Measurements from ENCODE around the gene BCL6. TPM values are rescaled to one million over a fixed set of nuclear protein-coding genes. Genes with fewer than 3 reads are reported as not detected.

Gene BCL6
- total and polyA plus RNA-seq, 2 experiments from 2014 or later = 2.6 to 5.9 TPM

DNA sequence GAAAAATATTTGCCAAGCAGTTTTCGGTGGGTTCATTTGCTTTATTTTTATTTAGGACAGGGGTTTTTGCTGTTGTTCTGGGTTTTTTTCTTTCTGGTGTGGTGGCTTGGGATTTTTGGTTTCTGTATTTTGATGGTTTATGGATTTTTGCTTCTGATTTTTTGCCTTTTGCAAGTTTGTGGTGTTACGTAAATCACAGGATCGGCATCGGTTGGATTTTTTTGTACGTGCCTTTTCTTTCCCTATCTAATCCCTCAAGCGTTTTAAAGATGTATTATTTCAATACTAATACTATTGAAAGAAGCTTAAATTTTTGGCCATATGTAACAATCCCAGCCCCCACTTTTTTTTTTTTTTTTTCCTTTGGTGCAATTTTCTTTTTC lies 782 bp upstream of the BCL6 start:
- H3K27ac Mint-ChIP-seq = peak overlapping the region; percentile 100
- Histone ChIP-seq H3K27me3 (ENCODE audit: insufficient read depth) (peaks cover 33% of the 10 kb centered on the region), H3K9me2 (ENCODE audit: insufficient read depth) (no peaks in the 10 kb centered on the region), H4K20me1 (replicated peaks; ENCODE audit: insufficient read depth) (no peaks in the 10 kb centered on the region), H3K4me2 (peak overlapping the region; percentile 92), H3K79me2 (replicated peaks; ENCODE audit: insufficient read depth) (0 out of 2 replicates have a peak, but pooled peaks cover 3% of the 10 kb centered on the region), H2AFZ (no peak overlapping the region), H3K4me3 (peak overlapping the region; percentile 83), H3K4me1 (ENCODE audit: insufficient read depth) (peaks cover 41% of the 10 kb centered on the region), H3K27ac (ENCODE audit: low read depth) (peak overlapping the region; percentile 95), H3F3A (replicated peaks; ENCODE audit: low read depth) (no peaks in the 10 kb centered on the region), H3K36me3 (ENCODE audit: insufficient read depth) (no peaks in the 10 kb centered on the region)
- H3K4me1 Mint-ChIP-seq = peaks cover 68% of the 10 kb centered on the region
- ATAC-seq (no peak), DNase-seq (ENCODE audit: low spot score) (no peak)
- H3K4me3 Mint-ChIP-seq = peak overlapping the region; percentile 91
- H3K9me3 Mint-ChIP-seq = no peaks in the 10 kb centered on the region
- no peaks in the 10 kb centered on the region; the same call in 2 of the 3 replicates for H3K36me3 Mint-ChIP-seq (ENCODE audit: low read depth)
- no peak for TF ChIP-seq ZNF331 (CRISPR knock-in tag; IDR thresholded peaks at IDR 0.05; ENCODE audit: low read depth)
- no peak for TF ChIP-seq ZNF114 (CRISPR knock-in tag; IDR thresholded peaks at IDR 0.05)
- TF ChIP-seq NANOG (IDR thresholded peaks at IDR 0.05; ENCODE audit: borderline replicate concordance) = no peak
- TF ChIP-seq, protein P1, sequence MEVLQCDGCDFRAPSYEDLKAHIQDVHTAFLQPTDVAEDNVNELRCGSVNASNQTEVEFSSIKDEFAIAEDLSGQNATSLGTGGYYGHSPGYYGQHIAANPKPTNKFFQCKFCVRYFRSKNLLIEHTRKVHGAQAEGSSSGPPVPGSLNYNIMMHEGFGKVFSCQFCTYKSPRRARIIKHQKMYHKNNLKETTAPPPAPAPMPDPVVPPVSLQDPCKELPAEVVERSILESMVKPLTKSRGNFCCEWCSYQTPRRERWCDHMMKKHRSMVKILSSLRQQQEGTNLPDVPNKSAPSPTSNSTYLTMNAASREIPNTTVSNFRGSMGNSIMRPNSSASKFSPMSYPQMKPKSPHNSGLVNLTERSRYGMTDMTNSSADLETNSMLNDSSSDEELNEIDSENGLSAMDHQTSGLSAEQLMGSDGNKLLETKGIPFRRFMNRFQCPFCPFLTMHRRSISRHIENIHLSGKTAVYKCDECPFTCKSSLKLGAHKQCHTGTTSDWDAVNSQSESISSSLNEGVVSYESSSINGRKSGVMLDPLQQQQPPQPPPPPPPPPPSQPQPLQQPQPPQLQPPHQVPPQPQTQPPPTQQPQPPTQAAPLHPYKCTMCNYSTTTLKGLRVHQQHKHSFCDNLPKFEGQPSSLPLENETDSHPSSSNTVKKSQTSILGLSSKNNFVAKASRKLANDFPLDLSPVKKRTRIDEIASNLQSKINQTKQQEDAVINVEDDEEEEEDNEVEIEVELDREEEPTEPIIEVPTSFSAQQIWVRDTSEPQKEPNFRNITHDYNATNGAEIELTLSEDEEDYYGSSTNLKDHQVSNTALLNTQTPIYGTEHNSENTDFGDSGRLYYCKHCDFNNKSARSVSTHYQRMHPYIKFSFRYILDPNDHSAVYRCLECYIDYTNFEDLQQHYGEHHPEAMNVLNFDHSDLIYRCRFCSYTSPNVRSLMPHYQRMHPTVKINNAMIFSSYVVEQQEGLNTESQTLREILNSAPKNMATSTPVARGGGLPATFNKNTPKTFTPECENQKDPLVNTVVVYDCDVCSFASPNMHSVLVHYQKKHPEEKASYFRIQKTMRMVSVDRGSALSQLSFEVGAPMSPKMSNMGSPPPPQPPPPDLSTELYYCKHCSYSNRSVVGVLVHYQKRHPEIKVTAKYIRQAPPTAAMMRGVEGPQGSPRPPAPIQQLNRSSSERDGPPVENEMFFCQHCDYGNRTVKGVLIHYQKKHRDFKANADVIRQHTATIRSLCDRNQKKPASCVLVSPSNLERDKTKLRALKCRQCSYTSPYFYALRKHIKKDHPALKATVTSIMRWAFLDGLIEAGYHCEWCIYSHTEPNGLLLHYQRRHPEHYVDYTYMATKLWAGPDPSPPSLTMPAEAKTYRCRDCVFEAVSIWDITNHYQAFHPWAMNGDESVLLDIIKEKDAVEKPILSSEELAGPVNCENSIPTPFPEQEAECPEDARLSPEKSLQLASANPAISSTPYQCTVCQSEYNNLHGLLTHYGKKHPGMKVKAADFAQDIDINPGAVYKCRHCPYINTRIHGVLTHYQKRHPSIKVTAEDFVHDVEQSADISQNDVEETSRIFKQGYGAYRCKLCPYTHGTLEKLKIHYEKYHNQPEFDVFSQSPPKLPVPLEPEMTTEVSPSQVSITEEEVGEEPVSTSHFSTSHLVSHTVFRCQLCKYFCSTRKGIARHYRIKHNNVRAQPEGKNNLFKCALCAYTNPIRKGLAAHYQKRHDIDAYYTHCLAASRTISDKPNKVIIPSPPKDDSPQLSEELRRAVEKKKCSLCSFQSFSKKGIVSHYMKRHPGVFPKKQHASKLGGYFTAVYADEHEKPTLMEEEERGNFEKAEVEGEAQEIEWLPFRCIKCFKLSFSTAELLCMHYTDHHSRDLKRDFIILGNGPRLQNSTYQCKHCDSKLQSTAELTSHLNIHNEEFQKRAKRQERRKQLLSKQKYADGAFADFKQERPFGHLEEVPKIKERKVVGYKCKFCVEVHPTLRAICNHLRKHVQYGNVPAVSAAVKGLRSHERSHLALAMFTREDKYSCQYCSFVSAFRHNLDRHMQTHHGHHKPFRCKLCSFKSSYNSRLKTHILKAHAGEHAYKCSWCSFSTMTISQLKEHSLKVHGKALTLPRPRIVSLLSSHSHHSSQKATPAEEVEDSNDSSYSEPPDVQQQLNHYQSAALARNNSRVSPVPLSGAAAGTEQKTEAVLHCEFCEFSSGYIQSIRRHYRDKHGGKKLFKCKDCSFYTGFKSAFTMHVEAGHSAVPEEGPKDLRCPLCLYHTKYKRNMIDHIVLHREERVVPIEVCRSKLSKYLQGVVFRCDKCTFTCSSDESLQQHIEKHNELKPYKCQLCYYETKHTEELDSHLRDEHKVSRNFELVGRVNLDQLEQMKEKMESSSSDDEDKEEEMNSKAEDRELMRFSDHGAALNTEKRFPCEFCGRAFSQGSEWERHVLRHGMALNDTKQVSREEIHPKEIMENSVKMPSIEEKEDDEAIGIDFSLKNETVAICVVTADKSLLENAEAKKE (CRISPR knock-in tag; IDR thresholded peaks at IDR 0.05) = no peak
- no peak for TF ChIP-seq EZH2phosphoT487 (IDR thresholded peaks at IDR 0.05; ENCODE audit: unreplicated experiment)
- TF ChIP-seq, protein P2, sequence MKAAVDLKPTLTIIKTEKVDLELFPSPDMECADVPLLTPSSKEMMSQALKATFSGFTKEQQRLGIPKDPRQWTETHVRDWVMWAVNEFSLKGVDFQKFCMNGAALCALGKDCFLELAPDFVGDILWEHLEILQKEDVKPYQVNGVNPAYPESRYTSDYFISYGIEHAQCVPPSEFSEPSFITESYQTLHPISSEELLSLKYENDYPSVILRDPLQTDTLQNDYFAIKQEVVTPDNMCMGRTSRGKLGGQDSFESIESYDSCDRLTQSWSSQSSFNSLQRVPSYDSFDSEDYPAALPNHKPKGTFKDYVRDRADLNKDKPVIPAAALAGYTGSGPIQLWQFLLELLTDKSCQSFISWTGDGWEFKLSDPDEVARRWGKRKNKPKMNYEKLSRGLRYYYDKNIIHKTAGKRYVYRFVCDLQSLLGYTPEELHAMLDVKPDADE (IDR thresholded peaks at IDR 0.05) = no peak
- peaks cover 28% of the 10 kb centered on the region for H3K27me3 Mint-ChIP-seq (ENCODE audit: insufficient read depth, low read depth, poor library complexity)
